OCI-LY1 (cell line): ENCODE measurements around the gene ACE.

ENCODE experiments used
- H2AFZ ChIP-seq: fragments of 200-600 bp; sonication (generic), shearing (Covaris generic); 2 replicates; pipeline ENCODE4 v1.6.0; 2014; ENCODE audit warnings: antibody characterized with exemption, mild to moderate bottlenecking, low read length
- H3F3A ChIP-seq: fragments of 200-600 bp; sonication (generic), shearing (Covaris generic); 2 replicates; pipeline ENCODE4 v1.6.0; 2014; ENCODE audit warnings: mild to moderate bottlenecking, antibody characterized with exemption, low read length, moderate library complexity; ENCODE audit not compliant: insufficient read depth
- H3K27ac ChIP-seq: fragments of 200-600 bp; sonication (generic); 2 replicates; pipeline ENCODE4 v1.5.1; 2014; ENCODE audit warnings: low read length, mixed run types, mild to moderate bottlenecking, low read depth; ENCODE audit not compliant: poor library complexity, severe bottlenecking
- H3K27me3 ChIP-seq: fragments of 200-600 bp; sonication (generic); 2 replicates; pipeline ENCODE4 v1.6.0; 2014; ENCODE audit warnings: antibody characterized with exemption, mild to moderate bottlenecking, low read length, moderate library complexity; ENCODE audit not compliant: insufficient read depth
- H3K36me3 ChIP-seq: fragments of 200-600 bp; sonication (generic); 2 replicates; pipeline ENCODE4 v1.6.1; 2014; ENCODE audit warnings: mild to moderate bottlenecking, antibody characterized with exemption, low read length, moderate library complexity, mixed read lengths; ENCODE audit not compliant: insufficient read depth
- H3K4me1 ChIP-seq: fragments of 200-600 bp; sonication (generic); 2 replicates; pipeline ENCODE4 v1.5.1; 2014; ENCODE audit warnings: mild to moderate bottlenecking, low read length, moderate library complexity; ENCODE audit not compliant: insufficient read depth, severe bottlenecking
- H3K4me2 ChIP-seq: fragments of 200-600 bp; sonication (generic), shearing (Covaris generic); 2 replicates; pipeline ENCODE4 v1.6.1; 2014; ENCODE audit warnings: low read length
- H3K4me3 ChIP-seq: fragments of 200-600 bp; sonication (generic); 2 replicates; pipeline ENCODE4 v1.5.1; 2014; ENCODE audit warnings: low read length, low read depth, mild to moderate bottlenecking, mixed read lengths; ENCODE audit not compliant: poor library complexity, severe bottlenecking
- H3K79me2 ChIP-seq: fragments of 200-600 bp; shearing (Covaris generic); 2 replicates; pipeline ENCODE4 v1.6.1; 2016; ENCODE audit warnings: mixed run types, low read length, mixed read lengths; ENCODE audit not compliant: insufficient read depth
- H3K9ac ChIP-seq: fragments of 200-600 bp; sonication (generic), shearing (Covaris generic); 2 replicates; pipeline ENCODE4 v1.6.1; 2014; ENCODE audit warnings: mild to moderate bottlenecking, low read length, mixed read lengths
- H3K9me2 ChIP-seq: fragments of 200-600 bp; sonication (generic), shearing (Covaris generic); 2 replicates; pipeline ENCODE4 v1.6.1; 2014; ENCODE audit warnings: low read depth, mild to moderate bottlenecking, low read length, mixed read lengths
- H3K9me3 ChIP-seq: fragments of 200-600 bp; shearing (Covaris generic); 2 replicates; pipeline ENCODE4 v1.6.1; 2014; ENCODE audit warnings: low read length, mixed read lengths
- H4K20me1 ChIP-seq: fragments of 200-600 bp; sonication (generic), shearing (Covaris generic); 2 replicates; pipeline ENCODE4 v1.6.0; 2016; ENCODE audit warnings: mild to moderate bottlenecking, low read length; ENCODE audit not compliant: insufficient read depth
- EZH2 ChIP-seq: fragments of 200-600 bp; sonication (generic), shearing (Covaris generic); IDR thresholded peaks from 2 replicates; pipeline ENCODE4 v1.8.0; 2017; ENCODE audit warnings: borderline replicate concordance, mixed run types, mild to moderate bottlenecking, antibody characterized with exemption, low read length, moderate library complexity, mixed read lengths
- TF ChIP-seq, protein P1 (sequence below): fragments of 200-600 bp; sonication (generic), shearing (Covaris generic); IDR thresholded peaks from 2 replicates; pipeline ENCODE4 v1.5.1; 2017; ENCODE audit warnings: mild to moderate bottlenecking, antibody characterized with exemption, low read length, moderate library complexity, mixed read lengths

ACE gene

DNA sequence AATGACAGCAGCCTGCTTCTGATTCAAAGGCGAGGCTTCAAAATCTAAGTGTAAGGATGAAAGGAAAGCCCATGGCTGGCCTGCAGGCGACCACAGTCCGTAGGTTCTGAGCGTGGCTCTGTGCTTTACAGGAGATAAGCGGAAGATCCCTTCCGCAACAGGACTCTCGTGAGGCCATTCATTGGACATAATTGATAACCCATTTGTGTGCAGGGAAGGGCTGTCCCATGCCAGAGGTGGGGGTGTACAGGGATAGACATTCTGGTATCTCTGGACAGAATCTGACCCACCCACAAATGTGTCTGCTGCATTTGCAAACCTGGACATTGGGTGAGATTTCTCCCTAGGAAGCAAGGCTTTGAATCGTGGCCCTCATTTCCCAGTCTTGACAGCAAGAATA, 34.8 kb upstream of the ACE start:
- Histone ChIP-seq H3F3A (no peaks in the 10 kb centered on the region), H3K4me1 (peaks cover 12% of the 10 kb centered on the region), H3K9ac (no peak overlapping the region), H3K4me2 (no peak overlapping the region), H3K27me3 (peaks cover 5% of the 10 kb centered on the region), H4K20me1 (no peaks in the 10 kb centered on the region), H2AFZ (no peak overlapping the region), H3K79me2 (no peaks in the 10 kb centered on the region), H3K27ac (no peak overlapping the region), H3K36me3 (no peaks in the 10 kb centered on the region), H3K9me3 (no peaks in the 10 kb centered on the region), H3K9me2 (no peaks in the 10 kb centered on the region), H3K4me3 (no peak overlapping the region)
- TF ChIP-seq EZH2: no peak

DNA sequence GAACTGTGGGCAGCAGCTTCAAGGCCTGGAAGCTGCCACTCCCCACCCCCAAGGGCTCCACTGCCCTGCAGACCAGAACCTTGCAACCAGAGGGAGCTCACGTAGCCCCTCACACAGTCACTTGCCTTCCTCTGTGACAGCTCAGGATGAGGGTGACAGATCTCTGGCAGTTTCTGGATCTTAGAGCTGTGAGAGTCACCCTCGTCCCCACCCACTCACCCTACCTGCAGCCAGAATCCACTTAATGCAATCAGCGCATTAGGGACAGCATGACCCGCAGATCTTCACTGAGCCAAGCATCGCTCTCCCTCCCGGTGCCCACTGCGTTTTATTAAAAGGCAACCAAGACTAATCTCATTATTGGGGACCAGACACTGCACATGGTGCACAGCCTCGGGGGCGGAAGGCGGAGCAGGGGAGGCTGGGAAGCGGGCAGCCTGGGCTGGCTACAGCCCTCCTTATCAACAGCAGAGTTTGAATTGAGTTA, 34.3 kb upstream of the ACE start:
- Histone ChIP-seq H3K9ac (no peak overlapping the region), H2AFZ (no peak overlapping the region), H3K79me2 (no peaks in the 10 kb centered on the region), H3K4me3 (no peak overlapping the region), H3K4me1 (peaks cover 13% of the 10 kb centered on the region), H3K27me3 (peaks cover 5% of the 10 kb centered on the region), H3K9me2 (no peaks in the 10 kb centered on the region), H3K9me3 (no peaks in the 10 kb centered on the region), H3K4me2 (no peak overlapping the region), H3K36me3 (no peaks in the 10 kb centered on the region), H3F3A (no peaks in the 10 kb centered on the region), H3K27ac (no peak overlapping the region), H4K20me1 (no peaks in the 10 kb centered on the region)
- TF ChIP-seq, protein P1, sequence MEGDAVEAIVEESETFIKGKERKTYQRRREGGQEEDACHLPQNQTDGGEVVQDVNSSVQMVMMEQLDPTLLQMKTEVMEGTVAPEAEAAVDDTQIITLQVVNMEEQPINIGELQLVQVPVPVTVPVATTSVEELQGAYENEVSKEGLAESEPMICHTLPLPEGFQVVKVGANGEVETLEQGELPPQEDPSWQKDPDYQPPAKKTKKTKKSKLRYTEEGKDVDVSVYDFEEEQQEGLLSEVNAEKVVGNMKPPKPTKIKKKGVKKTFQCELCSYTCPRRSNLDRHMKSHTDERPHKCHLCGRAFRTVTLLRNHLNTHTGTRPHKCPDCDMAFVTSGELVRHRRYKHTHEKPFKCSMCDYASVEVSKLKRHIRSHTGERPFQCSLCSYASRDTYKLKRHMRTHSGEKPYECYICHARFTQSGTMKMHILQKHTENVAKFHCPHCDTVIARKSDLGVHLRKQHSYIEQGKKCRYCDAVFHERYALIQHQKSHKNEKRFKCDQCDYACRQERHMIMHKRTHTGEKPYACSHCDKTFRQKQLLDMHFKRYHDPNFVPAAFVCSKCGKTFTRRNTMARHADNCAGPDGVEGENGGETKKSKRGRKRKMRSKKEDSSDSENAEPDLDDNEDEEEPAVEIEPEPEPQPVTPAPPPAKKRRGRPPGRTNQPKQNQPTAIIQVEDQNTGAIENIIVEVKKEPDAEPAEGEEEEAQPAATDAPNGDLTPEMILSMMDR: peak; percentile 12; the same call in 1 of the 2 replicates
- no peak for TF ChIP-seq EZH2

DNA sequence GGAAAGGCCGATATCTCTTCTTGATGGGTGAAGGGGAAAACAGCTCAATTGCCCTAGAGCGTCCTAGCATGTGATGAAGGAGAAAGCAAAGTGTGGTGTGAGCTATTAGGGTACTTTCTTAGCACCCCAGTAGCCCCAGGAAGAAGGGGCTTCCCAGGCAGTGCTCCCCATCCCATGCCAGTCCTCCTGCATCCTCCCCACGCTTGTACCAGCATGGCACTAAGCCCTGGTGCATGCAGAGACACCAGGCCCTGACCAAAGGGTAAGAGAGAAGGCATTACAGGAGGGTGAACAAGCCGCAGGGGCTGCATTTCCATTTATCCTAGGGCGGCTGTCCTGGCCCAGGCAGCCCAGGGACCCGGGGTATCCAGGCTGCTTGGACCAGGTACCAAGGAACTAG, 33.8 kb upstream of the ACE start:
- no peaks in the 10 kb centered on the region for H3K9me3 ChIP-seq
- H3K9me2 ChIP-seq: no peaks in the 10 kb centered on the region
- peaks cover 13% of the 10 kb centered on the region for H3K4me1 ChIP-seq
- no peak overlapping the region for H2AFZ ChIP-seq
- no peaks in the 10 kb centered on the region for H3K79me2 ChIP-seq
- no peak overlapping the region for H3K27ac ChIP-seq
- H3F3A ChIP-seq: no peaks in the 10 kb centered on the region
- peaks cover 5% of the 10 kb centered on the region for H3K27me3 ChIP-seq
- TF ChIP-seq EZH2: no peak
- TF ChIP-seq, protein P1: no peak
- no peak overlapping the region for H3K9ac ChIP-seq
- H3K4me3 ChIP-seq: no peak overlapping the region
- H3K36me3 ChIP-seq: no peaks in the 10 kb centered on the region
- H4K20me1 ChIP-seq: no peaks in the 10 kb centered on the region
- no peak overlapping the region for H3K4me2 ChIP-seq

DNA sequence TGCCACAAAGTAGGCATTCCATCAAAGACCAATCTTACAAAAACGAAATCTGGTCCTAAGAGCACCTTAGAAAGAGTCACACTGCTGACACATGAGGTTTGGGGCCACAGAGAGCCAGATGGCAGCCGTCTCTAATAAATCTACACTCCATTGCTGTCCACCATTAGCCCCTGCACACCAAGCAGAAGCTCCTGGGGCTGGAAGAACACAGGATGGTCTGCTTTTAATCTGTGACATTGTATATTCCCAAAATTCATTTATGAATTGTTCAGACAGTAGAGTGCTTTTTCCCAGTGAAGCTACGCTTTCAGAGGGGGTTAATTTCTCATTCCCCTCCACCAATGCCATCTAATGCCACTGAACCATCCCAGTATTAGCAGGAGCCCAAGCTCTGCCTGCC, 32.4 kb upstream of the ACE start:
- Histone ChIP-seq H3K4me2 (no peak overlapping the region), H3K79me2 (no peaks in the 10 kb centered on the region), H3K9me2 (no peaks in the 10 kb centered on the region), H3K4me1 (peaks cover 13% of the 10 kb centered on the region), H3K27me3 (peaks cover 5% of the 10 kb centered on the region; the same call in 1 of the 2 replicates), H4K20me1 (no peaks in the 10 kb centered on the region), H3K9ac (no peak overlapping the region), H2AFZ (no peak overlapping the region), H3K4me3 (no peak overlapping the region), H3K36me3 (no peaks in the 10 kb centered on the region), H3F3A (no peaks in the 10 kb centered on the region), H3K9me3 (no peaks in the 10 kb centered on the region), H3K27ac (no peak overlapping the region)
- TF ChIP-seq, protein P1: no peak
- TF ChIP-seq EZH2: no peak
